ENCODE data around the gene ZFPL1.

GRCh38 chr11:65063532-65063931 is 20.5 kb upstream of the ZFPL1 start:
- TF ChIP-seq CTCF (IDR thresholded peaks at IDR 0.05) (no peak), POLR2A (IDR thresholded peaks at IDR 0.05) (no peak)

Measured in heart left ventricle (tissue), 13 donors.